ENCODE measurements around the gene F11R.

Gene F11R

GRCh38 chr1:161048949-161049722 is 28.2 kb upstream of the F11R start:
- Mint-ChIP-seq H3K4me1 (peaks cover 34% of the 10 kb centered on the region), H3K27me3 (no peaks in the 10 kb centered on the region), H3K27ac (peak overlapping the region; percentile 70), H3K4me3 (peak overlapping the region; percentile 4), H3K36me3 (peaks cover 81% of the 10 kb centered on the region), H3K9me3 (no peaks in the 10 kb centered on the region)
- DNase-seq: no peak
- CTCF ChIA-PET: no interaction called here

GRCh38 chr1:161047436-161048420 is 26.8 kb upstream of the F11R start:
- peaks cover 74% of the 10 kb centered on the region for H3K36me3 Mint-ChIP-seq

DNA sequence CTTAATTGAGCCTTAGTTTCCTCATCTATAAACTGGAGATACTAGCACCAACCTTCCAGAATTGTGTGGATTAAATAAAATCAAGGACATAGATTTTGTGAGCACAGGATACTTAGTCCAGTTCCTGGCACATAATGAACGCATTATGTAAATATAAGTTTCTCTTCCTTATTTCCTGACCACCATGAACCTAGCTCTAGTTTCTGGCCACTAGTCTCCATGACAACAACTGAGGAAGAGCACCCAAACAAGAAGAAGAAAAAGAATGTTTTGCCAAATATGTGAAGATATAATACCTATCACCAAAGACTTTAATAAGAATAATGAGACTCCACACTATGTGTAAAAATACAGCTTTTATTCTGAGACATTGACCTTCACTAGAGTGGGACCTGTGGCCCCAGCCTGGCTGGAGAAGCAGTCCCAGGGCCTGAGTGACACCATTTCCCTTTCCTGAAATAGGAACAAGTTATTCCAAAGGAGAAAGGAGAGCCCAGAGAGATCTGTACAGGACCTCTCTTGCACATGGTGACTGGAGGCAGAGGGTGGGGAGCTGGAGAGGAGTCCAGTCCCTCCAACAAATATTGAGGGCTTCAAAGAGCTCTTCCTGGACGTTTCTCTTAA is 25.8 kb upstream of the F11R start:
- H3K27ac Mint-ChIP-seq: peak overlapping the region; percentile 97
- peaks cover 52% of the 10 kb centered on the region for H3K4me1 Mint-ChIP-seq
- DNase-seq: no peak
- H3K4me3 Mint-ChIP-seq: peak overlapping the region; percentile 86
- no peaks in the 10 kb centered on the region for H3K9me3 Mint-ChIP-seq
- H3K36me3 Mint-ChIP-seq: peaks cover 76% of the 10 kb centered on the region
- CTCF ChIA-PET: interaction anchor here (0.5 to 4.8 kb wide), 6 partner anchors 12 to 93 kb away, joined by 3 to 35 read pairs (median 3); partner anchors contain the start of genes ARHGAP30 and KLHDC9
- no peaks in the 10 kb centered on the region for H3K27me3 Mint-ChIP-seq

More at GRCh38 chr1:161047436-161048420, 26.8 kb upstream of the F11R start:
- H3K4me3 Mint-ChIP-seq: no peak overlapping the region
- peak overlapping the region; percentile 97 for H3K27ac Mint-ChIP-seq
- CTCF ChIA-PET: interaction anchor here (0.8 to 4.8 kb wide), 3 partner anchors 23 to 92 kb away, joined by 3 to 35 read pairs (median 33); partner anchors contain the start of genes ARHGAP30 and KLHDC9
- H3K4me1 Mint-ChIP-seq: peaks cover 43% of the 10 kb centered on the region
- no peak for DNase-seq
- H3K27me3 Mint-ChIP-seq: no peaks in the 10 kb centered on the region
- no peaks in the 10 kb centered on the region for H3K9me3 Mint-ChIP-seq

- Mint-ChIP-seq H3K36me3 (peaks cover 79% of the 10 kb centered on the region), H3K27ac (peak within 1 kb of the TSS; percentile 97), H3K4me1 (peaks cover 57% of the 10 kb centered on the region), H3K4me3 (peak within 1 kb of the TSS; percentile 86), H3K27me3 (no peaks in the 10 kb centered on the region), H3K9me3 (no peaks in the 10 kb centered on the region)
- peak; percentile 94 for DNase-seq
- CTCF ChIA-PET: interaction anchor here (0.5 to 4.8 kb wide), 7 partner anchors 12 to 92 kb away, joined by 3 to 35 read pairs (median 4); partner anchors contain the start of genes ARHGAP30 and KLHDC9
Observed at GRCh38 chr1:161045736-161046604, 25.0 kb upstream of the F11R start, which contains the start of gene USF1. TSS of gene USF1 (minus strand) at chr1:161045977. CDS start at chr1:161043275, 2,702 bp downstream.

- Mint-ChIP-seq H3K27me3 (no peaks in the 10 kb centered on the region), H3K4me1 (peaks cover 57% of the 10 kb centered on the region), H3K4me3 (peak overlapping the region; percentile 86), H3K9me3 (no peaks in the 10 kb centered on the region), H3K36me3 (peaks cover 80% of the 10 kb centered on the region), H3K27ac (peak overlapping the region; percentile 97)
- peak; percentile 82 for DNase-seq
- CTCF ChIA-PET: interaction anchor here (0.7 to 4.8 kb wide), 8 partner anchors 9 to 93 kb away, joined by 3 to 35 read pairs (median 4); partner anchors contain the start of genes ARHGAP30 and KLHDC9
Observed at GRCh38 chr1:161044908-161045735, 24.2 kb upstream of the F11R start.

GRCh38 chr1:161044535-161044907 is 23.6 kb upstream of the F11R start:
- Mint-ChIP-seq H3K27ac (peak overlapping the region; percentile 97), H3K27me3 (no peaks in the 10 kb centered on the region), H3K36me3 (peaks cover 80% of the 10 kb centered on the region), H3K9me3 (no peaks in the 10 kb centered on the region), H3K4me3 (peak overlapping the region; percentile 86), H3K4me1 (peaks cover 63% of the 10 kb centered on the region)
- DNase-seq: no peak
- CTCF ChIA-PET: interaction anchor here (0.9 to 4.8 kb wide), 5 partner anchors 10 to 53 kb away, joined by 3 to 35 read pairs (median 8); partner anchors contain the start of genes ARHGAP30 and KLHDC9

DNA sequence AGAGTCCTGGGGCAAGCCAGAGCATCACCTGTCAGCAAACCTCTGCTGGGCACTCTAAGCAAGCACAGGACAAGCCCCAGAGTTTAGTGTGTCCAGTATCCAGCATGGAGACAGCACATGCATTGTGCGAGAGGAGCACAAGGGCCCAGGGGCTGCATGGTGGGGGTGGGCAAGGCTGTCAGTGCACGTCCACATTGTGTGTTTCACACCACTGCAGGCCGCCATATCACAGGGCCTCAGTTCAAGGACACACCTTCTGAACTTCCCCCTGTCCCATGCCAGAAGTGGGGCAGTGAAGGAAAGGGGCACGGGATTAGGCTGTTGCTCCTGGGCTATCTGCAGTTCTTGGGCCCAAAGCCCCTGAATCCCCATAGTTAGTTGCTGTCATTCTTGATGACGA is 18.6 kb upstream of the F11R start:
- peaks cover 47% of the 10 kb centered on the region for H3K36me3 Mint-ChIP-seq
- H3K4me1 Mint-ChIP-seq: peaks cover 52% of the 10 kb centered on the region
- no peak for DNase-seq
- no peaks in the 10 kb centered on the region for H3K9me3 Mint-ChIP-seq
- peak overlapping the region; percentile 88 for H3K27ac Mint-ChIP-seq
- H3K27me3 Mint-ChIP-seq: no peaks in the 10 kb centered on the region
- CTCF ChIA-PET: interaction anchor here (1.5 to 6.1 kb wide), 6 partner anchors 18 to 60 kb away, joined by 3 to 65 read pairs (median 7); partner anchors contain the start of genes ARHGAP30, F11R and KLHDC9
- peak overlapping the region; percentile 92 for H3K4me3 Mint-ChIP-seq

GRCh38 chr1:161039154-161039545 is 18.2 kb upstream of the F11R start:
- peak overlapping the region; percentile 92 for H3K4me3 Mint-ChIP-seq
- peaks cover 48% of the 10 kb centered on the region for H3K4me1 Mint-ChIP-seq
- CTCF ChIA-PET: interaction anchor here (1.5 to 6.1 kb wide), 4 partner anchors 29 to 57 kb away, joined by 3 to 65 read pairs (median 21); partner anchors contain the start of genes ARHGAP30 and KLHDC9

DNA sequence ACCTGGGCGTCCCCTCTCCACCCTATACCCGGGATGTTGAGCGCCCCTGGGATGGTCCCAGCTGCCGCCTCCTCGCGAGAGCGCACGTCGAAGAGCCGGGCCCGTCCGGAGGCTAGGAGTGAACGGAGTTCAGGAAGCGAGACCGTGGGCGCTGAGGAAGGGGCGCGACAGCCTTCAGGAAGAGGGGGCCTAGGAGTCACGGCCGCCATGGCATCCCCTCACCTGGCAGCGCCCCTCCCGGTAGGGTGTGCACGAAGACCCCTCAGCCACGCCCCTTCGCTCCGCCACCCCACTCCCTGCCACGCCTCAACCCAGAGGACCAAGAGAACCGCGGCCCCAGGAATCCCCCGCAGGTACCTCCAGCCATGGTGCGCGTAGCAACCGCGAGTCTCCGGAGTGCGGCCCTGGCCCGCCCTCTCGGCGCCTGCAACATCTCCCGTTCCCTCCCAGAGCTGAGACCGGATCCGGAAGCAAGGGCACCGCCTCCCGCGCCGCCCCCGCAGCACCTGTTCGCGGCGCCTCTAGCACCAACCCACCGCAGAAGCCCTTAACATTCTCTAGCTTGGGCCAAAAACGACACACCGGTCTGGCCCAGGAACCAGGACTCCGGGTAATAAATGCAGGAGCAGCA is 17.7 kb upstream of the F11R start, which contains the start of gene TSTD1:
TSTD1 (minus strand) TSS at position 442 of the 631 bp plus-strand sequence; CDS start at position 367, 75 bp downstream.
- peak; percentile 91 for DNase-seq
- Mint-ChIP-seq H3K4me3 (peak within 1 kb of the TSS; percentile 92), H3K27me3 (no peaks in the 10 kb centered on the region), H3K4me1 (peaks cover 48% of the 10 kb centered on the region), H3K36me3 (peaks cover 43% of the 10 kb centered on the region), H3K9me3 (no peaks in the 10 kb centered on the region), H3K27ac (peak within 1 kb of the TSS; percentile 95)
- CTCF ChIA-PET: interaction anchor here (1.5 to 6.1 kb wide), 4 partner anchors 17 to 58 kb away, joined by 3 to 65 read pairs (median 20); partner anchors contain the start of gene KLHDC9

More at GRCh38 chr1:161039154-161039545, 18.2 kb upstream of the F11R start:
- Mint-ChIP-seq H3K36me3 (peaks cover 43% of the 10 kb centered on the region), H3K9me3 (no peaks in the 10 kb centered on the region), H3K27ac (peak overlapping the region; percentile 95), H3K27me3 (no peaks in the 10 kb centered on the region)
- no peak for DNase-seq

DNA sequence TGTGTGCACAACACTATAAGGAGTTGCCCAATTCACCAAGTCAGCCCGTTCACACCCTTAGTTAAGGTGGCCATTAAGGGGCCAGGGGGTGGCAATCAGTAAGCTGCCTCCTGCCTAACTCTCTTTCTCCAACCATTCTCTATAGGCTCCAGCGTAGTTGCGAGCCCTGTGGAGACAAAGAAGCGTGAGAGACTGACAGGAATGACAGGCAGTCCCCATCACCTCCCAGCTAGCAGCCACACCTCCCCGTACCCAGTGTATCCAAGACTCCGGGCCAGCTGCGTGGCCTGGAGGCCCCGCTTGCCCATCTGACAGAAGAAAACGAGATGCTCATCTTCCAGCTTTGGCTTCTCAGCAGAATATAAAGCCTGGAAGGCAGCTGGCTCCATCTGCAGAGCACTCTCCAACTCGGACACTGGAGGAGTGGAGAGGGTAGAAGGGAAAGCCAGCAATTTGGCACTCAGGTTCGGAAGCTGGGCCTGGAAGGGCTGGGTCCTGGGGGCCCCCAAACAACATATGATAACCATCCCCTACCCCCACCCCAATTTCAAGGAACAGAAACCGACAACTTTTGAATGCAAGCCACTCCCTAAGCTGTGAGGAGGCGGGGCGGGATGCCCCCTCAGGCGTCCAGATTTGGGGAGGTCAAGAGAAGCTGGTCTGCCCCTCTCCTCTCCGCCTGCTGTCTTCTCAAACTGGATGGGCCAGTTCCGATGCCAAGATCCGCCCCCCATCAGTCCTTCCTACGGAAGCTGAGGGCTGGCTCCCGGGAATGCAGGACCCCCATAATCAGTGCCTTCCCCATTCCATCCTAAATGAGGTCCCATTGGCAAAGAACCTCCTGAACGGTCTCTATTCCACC is 16.9 kb upstream of the F11R start:
- H3K9me3 Mint-ChIP-seq: no peaks in the 10 kb centered on the region
- CTCF ChIA-PET: interaction anchor here (1.5 to 6.1 kb wide), 4 partner anchors 16 to 59 kb away, joined by 3 to 65 read pairs (median 20); partner anchors contain the start of gene KLHDC9
- H3K36me3 Mint-ChIP-seq: peaks cover 38% of the 10 kb centered on the region
- H3K27ac Mint-ChIP-seq: no peak overlapping the region
- H3K4me3 Mint-ChIP-seq: peak overlapping the region; percentile 92
- peaks cover 45% of the 10 kb centered on the region for H3K4me1 Mint-ChIP-seq
- no peak for DNase-seq
- no peaks in the 10 kb centered on the region for H3K27me3 Mint-ChIP-seq
